NCI-H2196 (cell line): ENCODE data around the gene SHISA5.
A peak's percentile ranks its signal among the peaks of the same experiment; 100 is the strongest.

Experiments
- DNase-seq: peaks from one replicate; lab custom pipeline; 2025; ENCODE audit not compliant: unreplicated experiment; lab: John Stamatoyannopoulos, UW

SHISA5 gene

DNA sequence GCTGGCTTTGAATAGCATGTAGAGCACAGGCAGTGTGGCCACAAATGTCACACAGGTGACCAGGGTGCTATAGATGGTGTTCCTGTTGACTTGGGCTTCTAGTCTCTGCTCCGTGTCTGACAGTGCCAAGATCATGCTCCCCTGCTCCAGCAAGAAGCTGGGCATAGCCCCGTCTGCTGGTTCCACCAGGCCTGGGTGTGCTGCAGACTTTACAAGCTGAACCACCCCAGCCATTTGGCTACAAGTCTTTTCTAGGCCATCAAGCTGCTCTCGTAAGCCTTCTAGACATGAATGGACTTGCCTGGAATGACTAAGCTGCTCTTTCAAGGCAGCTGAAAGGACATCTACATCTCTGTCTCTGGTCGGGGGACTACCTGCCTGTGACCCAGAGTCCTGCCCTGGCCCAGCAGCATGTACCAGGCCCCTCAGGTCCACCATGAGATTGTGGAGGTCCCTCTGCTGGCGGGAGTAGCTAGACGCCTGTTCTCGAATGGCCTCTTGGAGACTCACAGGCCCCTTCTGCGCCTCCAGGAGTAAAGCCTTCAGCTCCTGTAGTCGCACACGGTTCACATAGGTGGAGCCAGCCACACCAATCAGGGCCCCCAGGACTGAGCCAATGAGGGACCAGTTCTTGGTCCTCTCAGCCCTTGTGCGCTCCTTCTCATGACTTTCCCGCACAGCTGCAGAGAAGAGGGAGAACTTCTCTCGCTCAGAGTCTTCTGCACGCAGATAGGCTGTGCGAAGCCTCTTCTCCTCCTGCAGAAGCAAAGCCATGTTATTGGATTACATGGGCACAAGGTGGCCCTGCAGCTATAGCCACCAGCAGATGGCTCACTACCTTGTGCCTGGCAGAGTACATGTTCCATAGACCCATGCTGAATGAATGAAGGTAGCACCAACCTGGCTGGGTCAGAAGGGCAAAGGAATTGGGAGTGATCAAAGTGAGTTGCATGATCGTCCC is 71.3 kb downstream of the SHISA5 start:
- DNase-seq = peak; percentile 12

DNA sequence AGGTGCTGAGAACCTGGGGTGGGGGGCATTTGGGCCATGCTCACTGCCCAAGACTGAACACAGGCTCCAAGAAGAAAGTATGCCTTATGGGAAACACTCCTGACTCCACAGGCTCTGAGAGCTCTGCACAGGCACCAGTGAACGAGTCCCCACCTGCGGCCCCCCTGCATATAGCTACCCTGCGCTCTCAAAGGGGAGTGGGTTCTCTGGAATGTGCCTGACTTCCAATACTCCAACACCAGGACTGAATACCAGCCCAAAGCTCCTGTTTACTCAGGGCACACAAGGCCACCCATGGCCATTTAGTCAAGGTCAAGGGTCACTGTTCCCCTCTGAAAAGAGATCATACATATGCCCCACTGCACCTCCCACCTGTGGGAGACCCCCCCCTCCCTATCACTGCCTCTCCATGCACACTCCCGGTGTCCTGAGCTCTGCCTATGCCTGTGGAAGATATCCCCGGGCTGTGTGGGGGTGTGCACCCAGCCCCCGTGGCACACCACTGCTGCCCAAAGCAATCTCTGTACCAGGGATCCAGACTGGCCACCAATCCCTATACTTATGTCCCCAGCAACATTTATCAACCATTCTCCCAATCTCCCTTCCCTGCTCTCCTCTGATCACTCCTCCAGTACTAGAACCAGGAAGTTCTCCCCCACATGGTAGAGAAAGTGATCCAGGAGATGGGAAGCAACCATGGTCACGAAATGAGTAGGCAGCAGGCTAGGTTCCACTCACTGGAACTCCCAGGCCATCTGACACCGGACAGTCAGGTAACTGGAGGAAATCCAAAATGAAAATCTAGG is 72.5 kb downstream of the SHISA5 start:
- no peak for DNase-seq

DNA sequence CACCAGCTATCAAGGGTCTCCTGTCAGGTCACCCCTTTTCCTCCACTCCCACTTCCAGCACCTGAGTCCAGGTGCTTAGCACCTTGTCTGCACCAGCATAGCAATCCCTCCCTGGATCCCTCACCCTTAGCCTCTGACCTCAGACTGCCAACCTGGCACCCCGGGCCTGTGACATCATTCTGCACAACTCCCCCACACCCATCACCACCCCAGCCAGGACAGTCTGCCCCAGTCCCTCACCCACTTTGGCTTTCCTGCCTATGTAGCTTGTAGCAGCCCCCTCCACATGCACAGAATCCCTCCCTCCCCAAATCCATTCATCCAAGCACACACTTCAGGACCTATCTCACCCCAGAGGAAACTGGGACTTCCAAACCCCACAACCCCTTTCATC is 73.3 kb downstream of the SHISA5 start:
- DNase-seq = no peak

DNA sequence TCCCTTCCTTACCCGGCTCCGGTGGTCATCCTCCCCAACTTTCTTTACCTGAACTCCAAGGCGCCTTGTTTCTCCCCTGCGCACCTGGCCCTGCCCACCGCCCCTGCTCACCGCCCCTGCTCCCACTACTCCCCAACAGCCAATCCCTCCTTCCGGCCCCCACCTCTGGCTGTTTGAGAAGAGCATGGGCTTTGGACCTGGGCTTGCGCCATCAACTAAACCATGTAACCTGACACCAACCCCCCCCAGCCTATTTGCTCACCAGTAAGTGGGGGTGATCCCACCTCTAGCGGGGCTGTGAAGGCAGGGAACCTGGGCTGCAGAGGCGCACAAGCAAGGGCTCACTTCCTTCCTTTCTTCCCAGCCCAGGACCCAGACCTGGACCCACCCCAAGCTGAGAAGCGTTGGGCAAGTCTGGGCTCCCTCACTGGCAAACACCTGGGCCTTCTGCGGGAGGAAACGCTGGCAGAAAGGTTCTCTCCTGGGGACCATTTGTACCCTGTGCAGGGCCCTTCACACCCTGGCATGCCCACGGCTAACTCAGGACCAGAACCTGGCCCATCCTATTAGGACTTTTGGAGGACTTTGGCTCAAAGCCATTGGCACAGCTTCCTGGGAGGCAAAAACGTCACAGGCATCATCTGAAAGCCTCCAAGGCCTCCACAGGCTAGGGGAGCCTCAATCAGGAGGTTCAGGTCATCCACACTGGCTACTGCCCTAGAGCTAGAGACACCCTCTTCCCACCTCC is 73.8 kb downstream of the SHISA5 start, which contains the start of gene PLXNB1:
Gene PLXNB1 (minus strand): TSS at position 127 of the 748 bp plus-strand sequence. CDS start 5,475 bp downstream, outside the sequence.
- DNase-seq = peak; percentile 59

DNA sequence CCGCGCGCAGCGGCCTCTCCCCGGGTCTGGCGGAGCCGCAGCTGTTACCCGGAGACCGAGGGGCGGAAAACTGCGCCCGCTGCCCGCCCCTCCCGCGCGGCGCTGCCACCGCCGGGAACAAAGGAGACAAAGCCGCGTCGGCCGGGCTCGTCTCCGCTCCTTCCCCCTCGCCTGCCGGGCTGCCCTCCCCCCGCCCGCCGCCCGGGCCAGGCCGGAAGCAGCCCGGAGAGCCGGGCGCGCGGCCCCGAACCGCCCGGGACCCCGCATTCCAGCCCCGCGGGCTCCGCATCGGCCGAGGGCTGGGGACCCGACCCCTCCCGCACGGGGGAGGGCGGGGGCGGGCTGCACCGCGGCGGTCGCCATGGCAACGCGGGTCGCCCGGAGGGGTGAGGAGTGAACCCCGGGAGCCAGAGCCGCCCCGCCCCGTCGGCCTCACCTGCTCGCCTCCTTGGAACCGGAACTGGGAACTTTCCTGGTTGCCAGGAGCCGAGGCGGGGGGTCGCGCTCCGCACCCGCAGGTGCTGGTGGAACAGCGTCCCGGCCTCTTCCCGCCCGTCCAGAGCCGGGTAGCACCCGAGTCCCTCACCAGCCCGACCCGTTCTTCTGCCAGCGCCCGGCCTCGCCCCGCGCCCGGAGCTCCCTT is 74.5 kb downstream of the SHISA5 start:
- peak; percentile 62 for DNase-seq

DNA sequence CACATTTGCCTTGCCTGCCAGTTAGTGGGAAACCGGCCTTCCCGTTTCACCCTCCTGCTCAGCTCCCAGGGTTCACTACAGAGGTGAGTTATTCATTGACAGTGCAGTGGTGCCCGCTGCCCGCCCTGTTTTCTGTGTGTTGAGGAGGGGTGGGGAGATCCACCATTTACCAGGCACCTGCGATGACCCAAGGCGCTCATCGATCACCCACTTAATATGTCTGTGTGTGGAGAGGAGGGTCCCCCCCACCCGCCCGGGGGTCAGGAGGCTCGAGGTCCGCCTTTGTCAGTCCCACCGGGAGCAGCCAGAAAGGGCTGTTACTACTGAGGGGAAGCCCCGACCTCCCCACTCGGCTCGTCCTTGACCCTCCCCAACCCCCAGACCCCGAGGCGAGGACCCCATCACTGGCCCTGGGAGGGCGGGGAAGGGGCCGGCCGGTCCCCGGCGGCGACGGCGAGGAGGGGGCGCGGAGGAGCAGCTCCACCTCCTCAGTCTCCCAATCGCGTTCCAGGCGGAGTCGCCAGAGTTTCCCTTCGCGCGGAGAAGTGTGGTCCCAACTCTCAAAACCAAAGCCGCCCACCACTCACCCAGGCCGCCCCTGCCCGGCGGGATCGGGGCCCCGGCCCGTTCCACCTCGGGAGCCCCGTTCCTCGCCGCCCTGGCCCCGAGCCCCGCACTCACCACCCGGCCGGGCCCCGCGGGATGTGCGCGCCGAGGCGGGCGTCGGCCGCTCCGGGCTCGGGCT is 75.2 kb downstream of the SHISA5 start:
- DNase-seq = no peak

DNA sequence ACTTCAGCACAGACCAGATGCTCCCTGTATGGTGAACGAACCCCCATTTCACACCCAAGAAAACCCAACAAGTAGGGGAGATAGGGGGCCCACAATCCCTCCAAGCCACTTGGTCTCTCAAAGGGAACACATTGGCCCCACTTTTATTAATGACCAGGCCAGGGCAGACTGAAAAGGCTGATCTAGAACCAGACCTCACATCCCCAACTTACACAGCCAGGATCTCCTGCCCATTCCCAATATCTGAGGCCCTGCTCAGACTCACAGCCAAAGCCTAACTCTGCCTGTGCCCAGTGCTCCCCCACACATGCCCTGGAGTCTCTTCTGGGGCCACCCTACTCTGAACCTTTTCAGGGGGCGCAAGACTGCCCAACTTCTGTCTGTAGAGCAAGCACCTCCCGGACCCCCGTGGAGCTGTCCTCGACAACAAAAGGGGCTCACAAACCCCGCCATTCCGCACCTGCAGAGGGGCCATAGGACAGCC is 75.8 kb downstream of the SHISA5 start:
- no peak for DNase-seq

DNA sequence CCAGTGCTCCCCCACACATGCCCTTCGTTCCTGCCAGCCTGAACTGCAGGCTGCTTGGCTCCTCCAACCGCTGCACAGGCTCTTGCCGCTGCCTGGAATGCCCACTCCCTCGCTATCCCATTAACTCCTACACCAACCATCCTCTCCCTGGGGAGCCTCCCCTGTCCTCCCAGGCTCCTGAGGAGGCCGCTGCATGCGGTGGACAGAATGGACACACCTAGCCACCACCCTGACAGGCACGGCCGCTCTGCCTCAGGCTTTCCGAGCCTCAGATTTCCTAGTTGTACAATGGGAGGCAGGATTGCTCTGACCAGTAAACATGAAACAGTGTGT is 76.4 kb downstream of the SHISA5 start:
- no peak for DNase-seq

DNA sequence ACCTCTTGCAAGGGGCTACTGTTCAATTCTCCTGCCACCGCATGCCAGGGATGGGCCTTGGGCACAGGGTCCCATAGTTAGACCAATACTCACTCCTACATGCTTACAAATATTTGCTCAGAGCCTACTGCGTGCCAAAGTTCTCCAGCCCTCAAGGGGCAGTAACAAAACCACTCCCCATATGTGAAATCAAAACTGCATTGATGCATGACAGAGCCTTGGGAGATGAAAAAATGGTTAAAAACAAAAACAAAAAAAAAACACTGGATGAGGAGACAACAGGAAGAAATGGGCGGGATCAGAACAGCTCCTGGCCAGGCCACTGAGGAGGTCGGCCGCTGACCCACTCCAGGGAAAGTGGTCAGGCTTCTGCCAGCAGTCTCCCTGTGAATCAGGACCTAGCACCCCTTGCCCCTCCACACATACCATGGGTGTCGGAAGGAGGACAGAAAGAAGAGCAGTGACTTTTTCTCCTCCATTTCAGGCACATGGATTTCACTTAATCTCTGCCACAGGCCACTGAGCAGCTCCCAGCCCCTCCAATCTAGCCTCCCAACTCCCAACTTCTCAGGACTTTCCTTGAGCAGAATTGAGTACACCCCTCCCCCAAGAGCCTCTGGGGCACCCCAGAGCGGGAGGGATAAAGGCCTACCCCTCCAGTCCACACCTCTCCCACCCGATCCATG is 76.9 kb downstream of the SHISA5 start:
- DNase-seq = no peak

DNA sequence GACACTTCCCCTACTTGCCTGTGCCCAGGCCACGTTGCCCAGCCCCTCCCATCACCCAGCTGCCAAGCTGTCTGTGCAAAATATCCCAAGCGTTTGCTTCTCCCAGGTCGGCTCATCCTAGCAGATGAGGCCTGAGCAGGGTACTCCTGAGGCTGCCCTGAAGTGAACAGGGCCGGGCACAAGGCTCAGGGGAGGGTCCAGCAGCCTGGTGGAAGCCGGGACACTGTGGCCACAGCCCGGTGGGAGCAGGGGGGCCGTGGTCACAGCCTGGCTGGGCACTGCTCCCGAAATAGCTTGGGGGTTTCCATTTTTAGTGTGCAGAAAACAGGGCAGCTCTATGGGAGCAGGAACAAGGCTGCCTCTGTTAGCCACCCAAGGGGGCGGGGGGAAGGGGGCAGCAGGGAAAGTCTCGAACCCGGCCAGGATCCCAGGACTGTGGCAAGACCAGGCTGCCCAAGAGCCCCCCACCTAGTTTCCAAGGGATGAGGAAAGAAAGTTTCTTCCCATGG is 77.5 kb downstream of the SHISA5 start:
- no peak for DNase-seq

DNA sequence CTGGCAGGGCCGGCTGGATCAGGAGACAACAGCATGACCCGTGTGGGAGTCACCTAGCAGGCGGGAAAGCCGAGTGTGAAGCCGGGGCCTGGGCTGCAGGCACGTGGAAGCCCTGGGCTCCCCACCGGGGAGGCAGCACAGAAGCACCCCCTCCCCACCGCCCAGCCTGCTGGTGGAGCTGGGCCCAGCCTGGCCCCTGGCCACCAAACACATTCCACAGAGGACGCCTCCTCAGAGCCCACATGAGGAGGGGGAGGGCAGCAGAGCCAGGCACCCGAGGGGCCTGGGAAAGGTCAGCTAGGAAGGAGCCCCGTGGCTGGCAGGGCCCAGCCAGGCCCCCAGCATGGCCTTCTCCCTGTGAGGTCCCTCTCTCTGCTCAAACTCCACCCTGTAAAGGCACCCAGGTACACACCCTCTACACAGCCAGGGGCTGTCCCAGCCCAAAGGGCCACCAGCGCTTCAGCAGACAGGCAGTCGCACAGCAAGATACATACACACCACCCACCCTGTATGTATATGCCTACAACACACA is 78.6 kb downstream of the SHISA5 start:
- no peak for DNase-seq

DNA sequence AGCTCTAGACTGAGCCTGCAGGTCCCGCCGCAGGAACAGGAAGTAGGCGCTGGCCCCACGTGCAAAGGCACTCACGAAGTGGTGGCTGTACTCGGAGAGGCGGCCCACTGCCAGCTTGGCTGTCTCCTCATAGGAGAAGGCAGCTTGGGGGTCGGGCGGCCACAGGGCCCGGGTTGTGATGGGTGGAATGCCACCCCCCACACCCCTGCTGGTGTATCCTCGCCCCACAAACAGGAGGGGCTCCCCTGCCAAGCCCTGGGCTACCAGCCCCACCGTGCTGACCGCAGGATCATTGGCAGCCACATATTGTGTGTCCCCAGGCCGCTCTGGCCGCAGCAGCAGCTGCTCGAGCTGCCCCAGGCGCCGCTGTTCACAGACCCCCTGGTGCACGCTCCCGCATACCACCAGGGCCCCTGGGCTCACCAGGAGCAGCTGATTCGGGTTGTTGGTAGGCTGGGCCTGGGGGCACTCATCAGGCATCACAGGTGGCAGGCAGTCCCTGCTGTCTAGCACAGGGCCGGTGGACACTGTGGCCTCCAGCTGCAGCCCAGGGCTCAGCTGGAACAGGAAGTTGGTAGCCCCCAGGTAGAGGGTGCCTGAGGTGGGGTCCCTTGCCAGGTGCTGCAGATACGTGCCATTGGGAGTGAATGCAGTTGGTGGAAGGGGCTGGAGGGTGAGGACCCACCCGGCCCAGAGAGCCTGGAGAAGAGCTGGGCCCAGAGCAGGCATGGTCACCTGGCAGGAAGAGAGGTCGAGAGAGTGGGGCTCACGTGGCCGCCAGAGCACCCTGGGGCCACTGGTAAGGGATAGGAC is 79.9 kb downstream of the SHISA5 start:
- no peak for DNase-seq

DNA sequence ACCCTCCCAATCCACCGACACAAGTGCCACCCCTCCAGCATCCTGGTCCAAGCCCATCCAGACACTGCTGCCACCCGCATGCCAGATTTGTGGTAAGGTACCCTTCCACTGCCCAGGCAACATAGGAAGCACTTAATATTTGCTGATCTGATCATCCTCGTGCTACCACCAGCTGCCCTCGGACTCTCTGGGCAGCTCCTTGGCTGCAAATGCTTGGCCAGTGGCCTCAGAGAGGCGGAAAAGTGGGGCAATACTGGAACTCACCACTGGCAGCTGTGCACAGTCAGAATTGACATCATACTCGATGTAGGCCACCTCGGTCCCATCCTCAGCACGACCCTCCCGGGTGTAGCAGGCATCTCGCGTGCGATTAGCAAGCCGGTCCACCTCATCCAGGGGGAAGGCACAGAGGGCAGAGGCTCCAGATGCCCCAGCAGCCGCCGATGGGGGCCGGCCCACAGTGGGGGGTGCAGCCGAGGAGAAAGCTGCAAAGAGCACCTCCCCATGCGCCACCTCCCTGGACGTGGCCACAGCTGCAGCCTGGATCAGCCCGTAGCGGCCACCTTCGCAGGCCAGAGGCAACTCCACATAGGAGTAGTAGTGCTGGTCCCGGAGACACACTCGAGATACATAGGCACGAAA is 80.6 kb downstream of the SHISA5 start:
- no peak for DNase-seq

DNA sequence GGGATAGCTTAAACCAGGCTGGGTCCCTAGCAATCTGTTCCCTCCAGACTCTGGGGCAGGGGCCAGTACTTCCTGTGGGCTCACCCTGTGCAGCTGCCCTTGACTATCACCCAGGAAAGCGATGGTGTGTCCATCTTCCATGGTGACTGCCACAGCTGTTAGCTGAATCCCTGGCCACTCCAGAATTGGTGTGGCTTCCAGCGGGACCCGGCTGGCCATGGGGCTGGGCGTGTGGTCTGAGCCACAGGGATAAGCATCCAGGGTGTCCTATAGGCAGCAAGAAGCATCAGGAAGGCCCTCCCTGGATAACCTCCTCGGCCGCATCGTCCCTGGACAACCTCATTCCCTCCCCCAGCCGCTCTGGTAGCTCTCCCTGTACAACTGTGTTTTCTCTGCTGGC is 81.3 kb downstream of the SHISA5 start:
- DNase-seq = no peak

DNA sequence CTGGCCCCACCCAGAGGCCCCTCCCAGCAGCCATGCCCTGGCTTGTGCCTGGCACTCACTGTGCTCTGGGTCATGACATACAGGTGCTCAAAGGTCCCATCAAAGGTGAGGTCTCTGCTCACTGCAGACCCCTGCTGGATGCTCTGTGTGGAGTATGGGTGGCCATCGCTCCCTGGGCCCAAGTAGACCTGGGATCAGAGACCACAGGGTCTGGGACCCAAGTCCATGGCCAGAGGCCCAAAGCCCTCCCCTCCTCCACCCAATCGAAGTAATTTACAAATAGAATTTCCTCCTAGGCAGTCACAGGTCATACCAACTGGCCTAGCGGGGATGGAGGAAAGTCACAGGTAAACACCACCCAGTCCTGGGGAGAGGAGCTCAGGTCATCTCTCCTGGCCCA is 81.7 kb downstream of the SHISA5 start:
- no peak for DNase-seq

DNA sequence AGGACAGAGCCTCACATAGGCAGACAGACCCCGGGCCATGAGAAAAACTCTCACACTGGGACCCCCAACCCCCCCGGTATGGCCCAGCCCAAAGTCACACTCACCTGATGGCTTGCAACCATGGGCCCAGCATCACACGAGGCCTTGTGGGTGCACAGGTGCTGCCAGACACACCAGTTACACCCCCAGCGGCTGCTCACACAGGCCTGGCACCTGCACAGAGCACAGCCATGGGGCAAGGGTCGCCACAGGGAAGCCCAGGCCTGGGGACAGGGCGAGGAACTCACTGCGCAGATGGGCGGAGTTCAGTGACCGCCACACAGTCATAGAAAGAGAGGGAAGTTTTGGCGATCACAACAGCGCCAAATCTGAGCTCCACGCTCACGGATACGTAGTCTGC is 83.4 kb downstream of the SHISA5 start:
- no peak for DNase-seq

DNA sequence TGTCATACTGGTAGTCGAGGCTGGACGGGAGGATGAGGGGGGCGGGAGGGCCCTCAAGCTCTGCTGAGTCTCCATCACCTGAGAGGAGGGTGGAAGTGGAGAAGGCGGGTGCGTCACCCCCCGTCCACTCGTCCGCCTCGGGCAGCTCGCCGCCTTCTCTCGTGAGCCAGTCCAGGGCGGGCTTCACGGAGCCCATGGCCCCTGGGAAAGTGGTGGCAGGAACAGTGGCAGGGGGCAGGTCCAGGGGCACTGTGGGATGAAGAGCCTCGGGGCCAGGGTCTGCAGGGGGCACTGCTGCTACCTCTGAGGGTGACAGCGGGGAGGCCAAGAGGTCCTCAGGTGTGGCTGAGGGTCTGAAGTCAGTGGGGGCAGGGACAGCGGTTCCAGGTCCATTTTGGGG is 84.4 kb downstream of the SHISA5 start:
- DNase-seq = no peak

DNA sequence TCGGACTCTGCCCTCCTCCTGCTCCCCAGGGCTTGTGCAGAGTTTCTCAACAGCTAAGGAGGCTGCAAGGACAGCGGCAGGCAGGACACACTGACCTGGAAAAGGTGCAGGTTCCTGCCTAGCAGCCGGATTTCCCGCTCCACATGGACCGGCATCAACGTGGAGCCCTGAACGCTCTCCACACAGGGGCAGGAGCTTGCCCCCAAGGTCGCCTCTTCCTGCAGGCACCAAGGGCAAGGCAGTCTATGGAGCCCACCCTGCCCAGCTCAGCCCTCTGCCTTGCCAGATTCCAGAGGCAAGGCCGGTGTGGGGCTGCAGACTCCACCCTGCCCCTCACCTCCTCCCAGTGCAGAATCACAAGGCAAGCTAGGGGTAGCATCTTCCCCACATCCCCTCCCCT is 84.8 kb downstream of the SHISA5 start:
- no peak for DNase-seq
